Activated T-cell treated with anti-CD3 and anti-CD28 coated beads for 24 hours (primary cell): Measurements from ENCODE around the gene SAMD13.

Experiments used
- DNase-seq: peaks from one replicate; pipeline ENCODE4 v3.0.0-alpha.2; 2020; ENCODE audit warnings: low read depth

SAMD13 gene

DNA sequence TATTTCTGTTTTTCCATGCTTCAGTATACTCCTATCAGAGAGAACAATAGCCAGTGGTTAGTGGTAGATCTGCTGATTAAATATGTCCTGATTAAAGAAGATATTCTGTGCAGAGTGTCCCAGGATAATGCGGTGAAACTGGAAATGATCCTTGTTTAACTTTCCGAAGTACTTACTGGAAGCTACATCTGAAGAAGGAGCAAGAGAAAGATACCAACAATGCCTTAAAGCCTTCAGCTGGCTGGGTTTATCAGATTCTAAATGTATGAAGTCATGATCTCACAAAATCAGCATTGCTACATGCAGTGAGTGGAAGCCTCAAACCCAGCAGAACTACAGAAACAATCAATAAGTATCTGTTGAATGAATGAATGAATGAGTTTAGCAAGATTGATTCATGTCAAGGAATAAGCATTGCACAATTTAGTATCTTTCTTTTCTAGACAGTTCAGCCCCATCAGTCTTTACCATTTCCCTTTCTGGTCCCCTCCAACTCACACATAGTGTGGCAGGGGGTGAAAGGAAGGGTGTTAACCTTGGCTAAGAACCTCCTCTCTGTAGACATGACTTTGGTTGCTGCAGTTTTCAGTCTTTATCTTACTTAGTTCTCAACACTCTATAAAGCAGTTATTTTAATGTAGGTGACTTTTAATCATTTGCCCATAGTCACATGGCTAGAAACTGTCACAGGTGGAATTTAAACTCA is 72.1 kb downstream of the SAMD13 start:
- DNase-seq: no peak

DNA sequence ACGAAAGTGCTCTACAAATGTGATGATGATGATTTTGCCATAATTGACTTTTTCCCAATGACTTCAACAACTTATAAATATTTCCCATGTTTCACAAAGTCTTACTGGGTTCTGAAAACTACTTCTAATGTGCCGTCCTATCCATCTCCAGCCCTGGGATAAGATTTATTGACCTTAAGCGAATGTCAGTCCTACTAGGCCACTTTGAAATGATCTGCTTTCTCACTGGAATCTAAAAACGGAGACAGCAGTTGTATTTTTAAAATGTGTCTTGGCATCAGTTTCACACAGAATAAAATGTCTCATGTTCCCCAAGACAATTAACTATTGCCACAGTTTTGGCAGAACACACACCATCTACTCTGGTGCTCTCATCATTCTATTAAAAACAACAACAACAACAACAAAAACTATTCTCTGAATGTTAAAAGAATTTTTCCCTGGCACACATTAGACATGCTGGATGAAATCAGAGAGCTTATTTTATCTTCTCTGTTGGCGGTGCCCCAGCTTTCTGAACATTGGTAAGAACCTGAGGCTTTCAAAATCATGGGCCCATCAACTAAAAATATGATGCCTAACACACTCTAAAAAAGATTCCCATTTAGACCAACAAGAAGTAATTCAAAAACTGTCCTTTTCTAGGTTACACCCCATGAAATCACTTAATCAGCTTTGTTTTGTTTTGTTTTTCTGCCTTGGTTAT is 73.6 kb downstream of the SAMD13 start:
- DNase-seq: no peak

DNA sequence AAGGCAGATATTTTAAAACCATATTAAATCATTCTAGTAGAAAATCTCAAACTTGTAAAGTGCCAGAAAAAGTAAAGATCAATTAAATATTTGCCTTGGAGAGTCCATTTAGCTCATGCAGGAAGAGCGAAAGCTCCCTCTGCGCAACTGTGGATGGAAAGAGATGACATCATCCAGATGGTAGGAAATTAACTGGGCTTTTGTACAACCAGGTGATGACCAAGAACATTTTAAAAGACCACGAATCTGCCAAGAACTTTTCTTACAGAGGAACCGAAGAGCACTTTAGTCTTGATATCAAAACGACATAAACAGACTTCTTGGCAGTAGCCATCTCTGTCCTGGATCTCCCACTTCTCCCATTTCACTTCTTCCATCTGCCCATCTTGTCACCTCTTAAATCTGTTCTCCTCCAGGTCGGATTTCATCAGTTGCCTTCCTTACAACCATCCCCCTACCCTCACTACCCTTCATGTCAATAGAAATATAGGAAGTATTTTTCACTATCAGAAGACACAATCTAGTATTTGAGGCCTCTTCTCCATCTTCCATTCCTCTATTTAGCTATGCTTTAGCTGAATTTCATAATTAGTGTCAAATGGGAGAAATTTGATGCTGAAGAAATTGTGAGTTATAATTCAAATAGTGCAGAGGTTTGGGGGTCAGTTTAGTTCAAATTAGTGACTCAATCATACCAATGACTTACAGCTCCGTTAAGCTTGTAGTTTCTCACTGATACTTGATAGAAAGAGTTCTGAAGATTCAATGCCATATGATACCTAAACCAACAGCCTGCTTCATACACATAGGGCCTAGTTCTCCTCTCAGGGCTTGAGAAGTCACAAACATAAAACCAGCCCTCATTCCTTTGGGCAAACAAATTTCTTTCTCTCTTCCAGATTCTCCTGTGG is 74.7 kb downstream of the SAMD13 start:
- DNase-seq: no peak

DNA sequence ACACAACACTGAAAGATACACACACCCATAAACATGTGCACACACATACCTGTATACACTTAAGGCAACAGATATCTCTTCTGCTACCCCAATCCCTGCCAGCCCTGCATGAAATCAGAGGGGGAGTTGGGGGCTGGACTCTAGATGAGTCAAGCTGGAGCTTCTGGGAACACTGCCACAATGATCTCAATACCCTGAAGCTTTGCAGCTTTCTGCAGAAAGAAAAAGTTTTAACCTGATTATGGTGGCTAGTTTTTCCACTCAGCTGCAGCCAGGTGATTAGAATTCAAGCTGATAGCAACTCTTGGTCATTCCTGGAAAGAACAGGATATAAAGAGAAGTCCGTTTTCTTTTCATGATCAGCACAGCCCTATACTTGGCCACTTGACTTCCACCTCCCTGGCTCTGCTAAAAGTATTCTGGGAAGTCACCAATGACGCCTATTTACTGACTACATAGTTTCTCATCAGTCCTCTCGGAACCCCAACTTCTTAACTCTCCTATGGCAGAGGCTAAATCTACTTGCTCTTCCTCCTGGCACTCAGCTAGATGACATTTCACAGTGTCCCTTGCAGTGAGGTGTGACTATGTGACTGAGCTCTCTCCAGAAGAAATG is 76.1 kb downstream of the SAMD13 start:
- DNase-seq: no peak

DNA sequence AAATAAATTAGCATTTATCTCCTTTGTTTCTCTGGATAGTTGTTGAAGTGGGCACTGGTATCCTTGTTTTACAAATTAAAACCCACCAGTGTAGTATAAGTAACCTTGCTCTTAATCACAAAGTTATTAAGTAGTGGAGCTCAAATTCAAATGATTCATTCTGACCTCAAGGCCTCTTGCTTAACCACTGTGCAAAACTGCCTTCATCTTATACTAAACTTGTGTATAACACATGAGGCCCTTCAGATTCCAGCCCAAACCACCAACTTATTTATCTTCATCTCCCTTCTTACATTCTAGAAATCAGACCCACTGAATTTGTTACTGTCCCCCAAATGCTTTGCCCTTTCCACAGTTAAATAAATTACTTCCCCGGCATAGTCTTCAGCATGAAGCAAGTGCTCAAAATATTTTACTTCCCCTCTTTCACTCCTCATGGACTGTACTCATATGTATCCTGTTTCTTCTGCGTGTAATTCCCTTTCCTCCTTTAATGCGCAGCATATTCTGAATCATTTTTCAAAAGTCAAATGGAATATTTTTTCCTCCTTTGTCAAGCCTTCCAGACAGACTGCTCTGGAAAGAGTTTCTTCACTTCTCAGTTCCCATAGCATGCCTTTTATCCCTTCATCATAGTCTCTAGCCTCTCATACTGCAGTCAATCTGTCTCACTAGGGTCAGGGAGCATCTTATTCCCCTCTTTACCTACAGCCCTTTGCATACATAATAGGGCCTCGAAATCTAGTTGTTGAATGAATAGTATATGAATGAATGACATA is 77.8 kb downstream of the SAMD13 start:
- no peak for DNase-seq

DNA sequence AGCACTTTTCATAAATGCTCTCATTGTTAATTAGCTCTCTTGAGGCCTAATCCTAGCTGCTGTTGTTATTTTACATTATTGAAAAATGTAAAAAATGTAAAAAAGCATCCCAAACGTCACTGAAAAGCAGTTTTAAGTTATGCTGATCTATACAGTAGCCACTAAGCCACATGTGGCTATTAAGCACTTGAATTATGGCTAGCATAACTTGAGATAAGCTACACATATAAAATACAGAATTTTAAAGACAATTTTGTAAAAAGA is 78.3 kb downstream of the SAMD13 start:
- DNase-seq: no peak

DNA sequence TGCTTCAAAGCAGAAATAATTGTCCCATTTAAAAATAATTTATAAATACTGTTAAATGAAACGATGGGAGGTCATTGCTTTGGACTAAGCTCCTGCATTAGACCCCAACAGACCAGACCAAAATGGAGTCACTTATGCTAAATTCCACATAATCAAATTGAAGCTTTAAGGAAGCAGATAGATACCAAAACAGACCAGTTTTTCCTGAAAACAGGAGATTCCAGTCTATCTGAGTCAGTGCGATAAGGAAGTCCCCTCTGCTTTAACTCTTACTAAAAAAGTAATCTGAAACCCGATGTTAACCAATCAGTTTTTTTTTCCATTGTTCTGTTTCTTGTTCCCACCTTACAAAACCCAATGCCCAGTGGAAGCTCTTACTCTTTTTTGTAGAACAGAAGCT is 80.6 kb downstream of the SAMD13 start:
- DNase-seq: no peak

DNA sequence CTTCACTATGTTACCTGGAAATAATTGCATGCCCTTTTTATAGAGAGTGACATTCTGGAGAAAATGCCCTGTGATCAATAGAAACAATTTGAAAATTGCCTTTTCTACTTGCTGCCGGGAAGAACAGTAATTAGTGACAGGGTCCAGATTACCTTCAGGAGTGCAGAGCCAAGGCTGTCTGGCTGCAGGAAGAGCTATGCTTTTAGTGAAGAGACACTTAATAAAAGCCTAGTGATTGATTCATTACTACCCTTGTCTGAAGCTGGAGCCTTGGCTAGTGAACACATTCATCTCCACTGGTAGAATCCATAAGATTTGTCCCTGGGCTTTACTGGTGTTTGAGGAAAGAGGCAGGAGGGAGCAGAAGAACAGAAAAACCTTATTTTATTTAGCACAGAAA is 83.8 kb downstream of the SAMD13 start:
- DNase-seq: no peak

DNA sequence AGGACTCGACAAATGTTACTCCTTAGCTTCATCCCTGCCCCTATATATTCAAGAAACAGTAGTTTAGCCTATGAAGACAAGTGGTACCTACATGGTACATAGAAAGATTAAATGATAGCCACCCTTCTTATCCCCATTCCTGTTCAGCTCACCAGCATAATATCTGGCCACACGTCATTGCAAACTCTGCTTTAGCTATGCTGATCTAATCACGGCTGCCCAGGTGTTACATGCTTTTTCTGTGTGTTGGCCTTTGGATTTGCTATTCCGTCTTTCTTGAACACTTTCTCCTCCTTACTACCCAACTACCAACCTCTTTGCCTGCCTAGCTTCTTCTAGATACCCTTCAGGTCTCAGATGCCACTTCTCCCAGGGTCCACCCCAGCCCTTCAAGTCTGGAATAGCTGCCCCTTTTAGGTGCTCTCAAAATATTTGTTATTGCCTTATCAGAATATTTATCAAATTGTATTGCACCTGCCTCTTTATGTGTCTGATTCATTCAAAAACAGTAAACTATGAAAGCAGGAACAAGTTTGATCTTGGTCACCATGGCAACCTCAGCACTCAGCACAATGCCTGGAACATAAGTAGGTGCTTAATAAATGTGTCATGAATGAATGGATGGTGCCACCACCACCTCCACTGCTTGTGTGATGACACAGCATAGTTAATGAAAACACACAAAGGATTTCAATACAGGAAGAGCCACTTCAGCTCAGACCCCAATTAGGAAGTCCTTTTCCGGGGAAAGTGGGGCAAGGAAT is 85.4 kb downstream of the SAMD13 start:
- no peak for DNase-seq

DNA sequence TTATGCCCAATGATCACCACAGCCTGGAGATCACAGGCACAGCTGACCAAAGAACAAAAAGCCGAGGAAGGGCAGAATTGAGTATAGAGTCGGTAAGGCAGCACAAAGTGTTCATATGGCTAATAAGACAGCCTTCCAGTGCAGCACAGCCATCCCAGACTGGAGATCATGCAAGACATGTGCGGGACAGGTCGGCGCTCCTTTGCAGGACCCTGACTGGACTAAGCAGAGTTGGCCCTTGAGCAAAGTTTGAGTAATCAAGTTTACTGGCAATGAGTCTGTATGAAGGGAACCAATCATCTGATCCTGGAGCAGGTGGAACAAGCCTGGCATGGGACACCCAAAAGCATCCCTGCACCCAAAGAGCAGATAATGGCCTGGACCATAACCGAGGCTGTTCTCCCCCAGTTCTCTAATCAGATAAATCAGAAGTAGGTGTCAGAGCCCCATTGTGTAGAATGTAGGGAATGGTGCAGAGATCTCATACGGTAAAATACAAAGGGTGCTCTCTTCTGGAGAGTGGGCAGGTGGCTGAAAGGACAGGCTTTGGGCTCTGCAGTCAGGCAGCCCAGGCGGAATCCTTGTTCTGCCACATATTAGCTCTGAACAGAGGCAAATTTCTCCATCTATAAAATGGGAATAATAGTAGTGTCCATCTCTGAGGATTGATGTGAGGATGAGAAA is 86.1 kb downstream of the SAMD13 start:
- DNase-seq: no peak

DNA sequence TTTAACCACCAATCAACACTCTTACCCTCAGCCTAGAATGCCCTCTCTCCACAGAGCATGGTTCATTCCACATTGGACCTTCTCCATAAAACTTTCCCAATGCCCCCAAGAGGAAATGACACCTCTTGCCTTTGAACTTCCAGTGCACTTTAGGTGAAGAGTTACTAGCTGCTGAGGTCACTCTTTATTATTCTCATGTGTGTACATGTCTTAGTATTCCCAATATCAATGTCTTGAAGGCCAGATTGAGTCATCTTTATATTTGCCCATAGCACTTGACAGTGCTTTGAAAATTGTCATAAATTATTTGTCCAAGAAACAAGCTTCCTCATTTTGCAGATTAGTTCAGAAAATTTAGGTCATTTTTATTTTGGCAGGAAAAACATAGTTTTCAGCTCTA is 88.7 kb downstream of the SAMD13 start:
- no peak for DNase-seq

DNA sequence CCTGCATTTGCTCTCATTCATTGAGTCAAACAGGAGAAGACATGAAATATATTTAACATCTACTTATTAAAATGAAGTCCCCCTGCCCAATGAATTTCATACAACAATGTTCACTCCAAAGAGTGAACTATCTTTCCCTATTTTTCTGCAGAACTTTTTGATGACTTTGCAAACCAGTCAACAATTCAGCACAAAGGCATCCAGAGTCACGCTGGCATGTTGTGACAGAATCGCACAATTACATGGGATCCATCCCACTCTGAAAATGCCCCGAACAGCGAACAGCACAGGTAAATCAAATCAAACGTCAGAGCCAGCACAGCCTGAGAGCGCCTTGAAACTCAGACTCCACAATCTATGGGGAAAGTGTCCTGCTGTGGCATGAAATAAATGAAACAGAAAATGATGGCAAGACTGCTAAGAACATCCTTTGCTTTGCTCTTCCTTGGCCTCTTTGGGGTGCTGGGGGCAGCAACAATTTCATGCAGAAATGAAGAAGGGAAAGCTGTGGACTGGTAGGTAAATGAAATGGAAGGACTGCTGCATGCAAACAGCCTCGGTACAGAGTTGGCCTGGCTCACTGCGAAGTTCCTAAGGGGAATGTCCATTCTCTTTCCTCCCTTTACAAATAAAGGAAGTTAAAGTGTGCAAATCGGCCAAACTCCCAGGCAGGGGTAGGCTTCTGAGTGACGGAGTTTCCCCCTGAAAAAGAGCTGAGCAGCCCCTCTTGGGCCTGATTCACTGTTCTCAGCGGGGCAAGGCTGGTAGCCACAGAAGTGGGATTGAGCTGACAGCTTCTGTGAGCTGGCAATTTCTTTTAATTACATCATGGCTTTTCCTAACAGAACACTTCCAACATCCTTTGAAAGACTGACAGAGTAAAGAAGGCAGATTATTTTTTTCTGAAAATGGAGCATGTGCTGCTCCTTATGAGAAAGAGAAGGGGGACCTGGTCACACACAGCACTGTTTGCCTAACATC is 97.0 kb downstream of the SAMD13 start, which contains the start of gene DNASE2B:
DNASE2B (plus strand) TSS at position 310 of the 981 bp plus-strand sequence; CDS start at position 391, 81 bp downstream.
- DNase-seq: no peak
